ENCODE results near the gene MMP28. TPM values are rescaled to one million over a fixed set of nuclear protein-coding genes. Genes with fewer than 3 reads are reported as not detected.

The MMP28 gene
- total and polyA plus RNA-seq, 5 experiments from 2014 or later = 10.0 to 30.1 (median 15.0) TPM

DNA sequence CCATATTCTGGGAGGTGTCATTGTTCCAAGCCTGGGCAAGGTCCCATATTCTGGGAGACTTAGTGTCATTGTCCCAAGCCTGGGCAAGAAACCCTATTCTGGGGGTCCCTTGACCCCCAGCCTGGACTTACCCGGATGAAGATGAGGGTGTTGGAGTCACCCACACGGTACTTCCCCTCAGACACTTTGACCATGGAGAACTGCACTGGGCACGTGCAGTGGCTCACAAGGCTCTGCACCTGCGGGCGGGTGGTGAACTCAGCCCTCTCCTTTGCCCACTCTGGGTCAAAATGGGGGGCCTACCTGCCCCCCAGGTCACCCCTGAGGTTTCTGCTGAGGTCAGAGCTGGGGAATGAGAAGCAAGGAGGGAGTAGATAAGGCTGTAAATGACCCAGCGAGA is 46.5 kb downstream of the MMP28 start:
- DNase-seq (peak in 1 of 10 donors; percentile 6), ATAC-seq (no peak)
- Mint-ChIP-seq H3K27ac (no peak overlapping the region), H3K27me3 (peaks cover 25 to 50% (median 35%) of the 10 kb centered on the region in 5 donors), H3K4me3 (peak overlapping the region in 2 of 10 donors; percentile 4 to 8), H3K9me3 (peaks cover 0 to 2% (median 0%) of the 10 kb centered on the region in 9 donors), H3K4me1 (peaks cover 0 to 12% (median 7%) of the 10 kb centered on the region in 4 donors), H3K36me3 (no peaks in the 10 kb centered on the region)
- POLR2A ChIA-PET = interaction anchor here (1.4 kb wide), 1 partner anchor 17 kb away, joined by 5 read pairs; the partner anchor contains the start of gene RASL10B

DNA sequence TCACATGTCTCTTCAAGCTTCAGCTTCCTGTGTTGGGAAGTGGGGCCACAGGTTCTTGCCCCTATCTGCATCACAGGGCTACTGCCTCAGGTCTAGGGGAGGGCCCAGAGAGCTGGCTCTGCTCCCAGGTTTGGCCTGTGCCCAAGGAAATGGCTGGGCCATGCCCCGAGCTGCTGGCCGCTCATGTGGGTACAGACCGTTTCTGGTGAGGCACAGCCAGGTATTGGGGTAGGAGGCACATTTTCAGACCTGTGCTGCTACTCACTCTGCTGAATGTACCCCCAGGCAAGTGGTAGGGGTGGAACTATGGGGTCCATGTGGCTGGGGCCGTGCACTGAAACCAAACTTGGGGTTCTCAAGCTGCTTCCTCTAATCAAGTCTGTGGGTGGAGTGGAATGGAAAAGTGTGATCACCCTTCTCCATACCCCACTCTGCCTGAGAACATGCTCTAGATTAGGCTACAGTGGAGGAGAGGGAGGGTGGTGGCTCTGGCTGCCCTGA is 47.0 kb downstream of the MMP28 start:
- Mint-ChIP-seq H3K27ac (no peak overlapping the region), H3K9me3 (peaks cover 0 to 2% (median 0%) of the 10 kb centered on the region in 9 donors), H3K36me3 (no peaks in the 10 kb centered on the region), H3K4me1 (peaks cover 0 to 12% (median 7%) of the 10 kb centered on the region in 4 donors), H3K27me3 (peaks cover 25 to 55% (median 39%) of the 10 kb centered on the region in 5 donors), H3K4me3 (no peak overlapping the region)
- POLR2A ChIA-PET = interaction anchor here (1.4 kb wide), 1 partner anchor 16 kb away, joined by 5 read pairs; the partner anchor contains the start of gene RASL10B
- peak in 1 of 10 donors; percentile 61 for DNase-seq
- no peak for ATAC-seq

DNA sequence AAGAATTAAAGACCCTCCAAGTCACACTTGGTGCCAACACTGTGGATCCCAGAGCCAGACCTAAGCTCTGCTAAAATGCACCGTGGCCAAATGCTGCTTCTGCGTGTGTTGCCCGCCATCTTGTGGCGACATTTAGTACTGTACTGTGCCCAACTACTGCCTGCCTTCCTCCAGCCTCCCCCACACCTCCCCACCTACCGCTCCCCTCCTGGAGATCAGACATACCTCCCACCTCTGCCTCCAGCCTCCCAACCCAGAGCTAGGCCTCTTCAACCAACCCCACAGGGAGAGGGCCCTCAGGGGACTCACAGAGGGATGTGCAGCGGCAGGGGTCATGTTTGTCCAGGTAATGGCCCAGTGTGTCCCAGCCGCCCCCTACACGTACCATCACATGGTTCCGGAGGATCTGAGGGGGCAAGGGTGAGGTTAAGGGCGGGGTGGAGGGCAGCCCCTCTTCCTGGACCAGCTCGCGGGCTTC is 47.9 kb downstream of the MMP28 start:
- ATAC-seq = peak; percentile 96 to 99
- H3K9me3 Mint-ChIP-seq = peaks cover 0 to 2% (median 0%) of the 10 kb centered on the region in 9 donors
- peak; percentile 66 to 87 (median 77) for DNase-seq
- H3K4me1 Mint-ChIP-seq = peaks cover 0 to 12% (median 7%) of the 10 kb centered on the region in 4 donors
- H3K36me3 Mint-ChIP-seq = no peaks in the 10 kb centered on the region
- POLR2A ChIA-PET = interaction anchor here (0.6 to 1.6 kb wide), 5 partner anchors 15 to 581 kb away, joined by 3 to 5 read pairs (median 3); partner anchors contain the start of gene RASL10B
- peak overlapping the region in 1 of 10 donors; percentile 29 for H3K27ac Mint-ChIP-seq
- H3K27me3 Mint-ChIP-seq = peaks cover 25 to 60% (median 39%) of the 10 kb centered on the region in 5 donors
- H3K4me3 Mint-ChIP-seq = no peak overlapping the region

DNA sequence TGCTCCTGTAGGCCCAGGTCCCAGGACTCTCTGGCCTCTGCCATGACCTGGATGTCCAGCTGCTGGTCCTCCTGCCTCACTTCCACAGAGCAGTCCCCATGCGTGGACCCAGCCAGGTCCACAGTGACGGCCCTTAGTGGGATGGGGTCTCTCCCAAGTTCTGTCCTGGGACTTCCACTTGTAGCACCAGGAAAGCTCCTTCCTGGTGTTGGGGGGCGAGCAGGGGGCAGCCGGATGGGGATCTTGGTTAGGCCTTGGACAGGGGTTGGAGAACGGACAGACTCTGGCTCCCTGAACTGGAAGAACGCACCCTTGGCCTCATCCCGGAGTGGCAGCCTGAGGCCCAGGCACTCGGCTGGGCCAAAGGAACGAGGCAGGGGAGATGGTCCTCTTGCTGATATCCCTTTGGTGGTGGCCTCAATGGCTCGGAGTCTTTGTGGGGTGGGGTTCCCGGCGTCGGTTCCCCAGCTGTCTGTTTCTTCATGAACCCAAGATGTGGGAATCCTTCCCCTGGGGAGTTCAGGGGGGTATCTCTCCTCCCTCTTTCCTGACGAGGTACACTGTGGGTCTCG is 49.6 kb downstream of the MMP28 start:
- H3K9me3 Mint-ChIP-seq = no peaks in the 10 kb centered on the region
- H3K27me3 Mint-ChIP-seq = peaks cover 25 to 60% (median 47%) of the 10 kb centered on the region in 5 donors
- peak in 1 of 10 donors; percentile 57 for DNase-seq
- no peak overlapping the region for H3K4me3 Mint-ChIP-seq
- no peaks in the 10 kb centered on the region for H3K36me3 Mint-ChIP-seq
- no peak overlapping the region for H3K27ac Mint-ChIP-seq
- peaks cover 3 to 20% (median 14%) of the 10 kb centered on the region in 4 donors for H3K4me1 Mint-ChIP-seq
- ATAC-seq = no peak
- POLR2A ChIA-PET = no interaction called here

DNA sequence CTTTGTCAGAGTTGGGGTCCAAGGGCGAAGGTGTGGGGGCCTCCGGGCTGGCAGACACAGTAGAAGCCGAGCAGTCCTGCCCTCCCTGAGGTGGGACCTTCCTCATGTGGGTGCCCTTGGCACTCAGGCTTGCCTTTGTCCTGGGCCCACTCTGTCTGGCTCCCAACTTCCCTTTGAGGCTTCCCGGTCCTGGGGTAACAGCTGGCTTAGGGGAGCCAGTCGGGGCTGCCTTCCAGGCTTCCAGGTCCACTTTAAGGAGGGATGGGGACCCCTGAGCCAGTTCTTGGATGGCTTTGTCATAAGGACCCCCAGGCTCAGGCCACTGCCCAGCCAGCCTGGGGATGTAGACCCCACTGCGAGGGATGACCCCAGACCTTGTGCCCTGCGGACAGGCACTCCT is 50.2 kb downstream of the MMP28 start:
- ATAC-seq (no peak), DNase-seq (no peak)
- Mint-ChIP-seq H3K4me3 (no peak overlapping the region), H3K4me1 (peaks cover 3 to 19% (median 15%) of the 10 kb centered on the region in 4 donors), H3K36me3 (no peaks in the 10 kb centered on the region), H3K9me3 (no peaks in the 10 kb centered on the region), H3K27ac (no peak overlapping the region), H3K27me3 (peaks cover 24 to 57% (median 42%) of the 10 kb centered on the region in 5 donors)
- POLR2A ChIA-PET = no interaction called here

DNA sequence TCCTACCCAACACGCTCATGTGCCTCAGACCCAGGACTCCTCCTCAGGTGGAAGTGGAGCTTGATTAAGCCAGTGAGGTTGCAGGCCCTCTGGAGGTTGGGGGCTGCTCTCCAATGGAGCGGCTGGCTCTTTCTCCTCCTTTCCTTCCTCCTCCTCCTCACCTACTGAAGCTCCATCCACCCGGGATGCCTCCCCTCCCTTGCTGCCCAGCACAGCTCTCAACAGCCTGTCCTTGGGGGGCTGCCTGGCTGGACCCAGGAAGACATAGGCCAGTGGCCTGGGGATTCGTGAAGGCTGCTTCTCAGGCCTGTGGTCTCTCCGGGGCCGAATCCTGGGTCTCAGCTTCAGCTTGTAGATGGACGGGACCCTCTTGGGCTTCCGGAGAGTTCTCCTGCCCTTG is 50.6 kb downstream of the MMP28 start:
- Mint-ChIP-seq H3K4me1 (peaks cover 3 to 16% (median 13%) of the 10 kb centered on the region in 4 donors), H3K9me3 (no peaks in the 10 kb centered on the region), H3K36me3 (no peaks in the 10 kb centered on the region), H3K4me3 (no peak overlapping the region), H3K27ac (peak overlapping the region in 1 of 10 donors; percentile 7), H3K27me3 (peaks cover 22 to 58% (median 39%) of the 10 kb centered on the region in 5 donors)
- DNase-seq (no peak), ATAC-seq (no peak)
- POLR2A ChIA-PET = no interaction called here

DNA sequence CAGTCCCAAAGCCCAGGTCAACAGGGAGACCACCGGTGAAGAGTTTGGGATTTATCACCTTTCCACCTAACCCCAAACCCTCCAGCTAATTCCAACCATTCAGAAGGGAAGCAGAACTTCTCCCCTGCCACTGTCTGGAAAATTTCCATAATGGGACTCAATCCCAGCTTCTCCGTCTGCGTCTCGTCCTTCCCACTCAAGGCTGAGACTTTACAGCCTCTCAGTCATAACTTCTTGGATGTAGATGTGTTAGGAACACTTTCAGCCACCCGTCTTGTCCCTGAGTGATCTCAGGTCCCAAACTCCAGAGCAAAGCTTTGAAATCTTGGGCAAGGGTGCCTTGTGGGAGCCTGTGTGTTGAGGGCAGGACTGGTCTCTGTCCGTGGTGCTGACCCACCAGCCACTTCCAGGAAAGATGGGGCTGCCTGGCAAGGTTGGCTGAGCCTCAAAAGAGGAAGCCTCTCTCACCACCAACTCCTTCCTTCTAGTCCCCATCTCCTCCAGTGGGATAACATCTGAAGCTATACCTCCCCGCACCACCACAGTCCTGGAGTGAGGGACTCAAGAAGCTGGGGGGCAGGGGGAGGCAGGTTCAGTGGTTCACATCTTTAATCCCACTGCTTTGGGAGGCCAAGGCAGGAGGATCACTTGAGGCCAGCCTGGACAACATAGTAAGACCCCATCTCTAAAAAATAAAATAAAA is 51.7 kb downstream of the MMP28 start:
- Mint-ChIP-seq H3K36me3 (no peaks in the 10 kb centered on the region), H3K9me3 (no peaks in the 10 kb centered on the region), H3K27ac (peak overlapping the region in 1 of 10 donors; percentile 59), H3K4me3 (no peak overlapping the region), H3K4me1 (peaks cover 6 to 11% (median 9%) of the 10 kb centered on the region in 4 donors), H3K27me3 (peaks cover 15 to 51% (median 34%) of the 10 kb centered on the region in 5 donors)
- POLR2A ChIA-PET = no interaction called here
- DNase-seq = peak in 1 of 10 donors; percentile 56
- ATAC-seq = no peak

DNA sequence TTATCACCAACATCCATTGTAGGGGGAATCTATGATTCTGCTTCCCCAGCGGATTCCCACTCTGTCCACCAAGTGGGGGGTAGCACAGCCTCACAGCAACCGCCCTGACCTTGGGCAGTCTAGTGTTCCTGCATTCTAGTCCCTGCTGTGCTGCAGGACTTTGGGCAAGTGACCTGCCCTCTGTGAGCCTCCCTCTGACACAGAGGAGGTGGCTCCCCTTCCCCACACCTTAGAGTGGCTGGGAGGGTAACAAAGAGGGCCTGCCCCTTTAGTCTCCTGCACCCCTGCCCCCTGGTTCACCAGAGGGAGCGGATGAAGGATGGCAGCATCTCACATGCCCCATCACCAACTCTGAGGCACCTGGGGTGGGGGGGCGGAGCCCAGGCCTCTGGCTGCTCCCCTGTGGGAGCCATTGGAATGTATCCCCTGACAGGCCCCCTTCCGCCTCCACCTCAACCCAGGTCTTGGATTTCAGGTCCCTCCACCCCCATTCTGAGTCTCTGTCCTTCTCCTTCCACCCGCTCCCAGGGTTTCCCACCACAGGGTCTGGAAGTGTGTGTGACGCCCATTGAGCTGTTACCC is 52.5 kb downstream of the MMP28 start:
- H3K36me3 Mint-ChIP-seq = no peaks in the 10 kb centered on the region
- H3K4me1 Mint-ChIP-seq = peaks cover 6 to 11% (median 9%) of the 10 kb centered on the region in 4 donors
- DNase-seq = peak in 1 of 10 donors; percentile 8
- H3K27me3 Mint-ChIP-seq = peaks cover 11 to 46% (median 28%) of the 10 kb centered on the region in 5 donors
- POLR2A ChIA-PET = no interaction called here
- no peak overlapping the region for H3K27ac Mint-ChIP-seq
- H3K4me3 Mint-ChIP-seq = no peak overlapping the region
- no peak for ATAC-seq
- H3K9me3 Mint-ChIP-seq = no peaks in the 10 kb centered on the region

DNA sequence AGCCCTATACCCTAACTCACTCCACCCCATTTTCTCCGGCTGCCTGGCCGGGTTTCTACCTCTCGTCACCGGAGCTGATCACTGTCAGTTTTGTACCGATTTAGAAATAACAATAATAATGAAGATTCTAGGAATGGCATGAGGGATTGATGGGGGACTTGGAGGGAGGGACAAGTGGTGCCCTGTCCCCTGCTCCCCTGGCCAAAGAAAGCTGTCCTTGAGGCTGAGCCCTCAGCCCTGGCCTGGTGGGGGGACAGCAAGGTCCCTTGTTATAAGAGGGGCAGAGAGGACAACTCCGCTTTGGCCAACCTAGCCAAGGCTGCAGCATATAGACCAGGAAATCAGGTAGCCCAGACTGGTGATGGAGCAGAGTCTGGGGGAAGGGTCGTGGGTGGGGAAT is 52.9 kb downstream of the MMP28 start:
- ATAC-seq = no peak
- no peak for DNase-seq
- Mint-ChIP-seq H3K27ac (no peak overlapping the region), H3K9me3 (no peaks in the 10 kb centered on the region), H3K4me3 (peak overlapping the region in 2 of 10 donors; percentile 47 to 74), H3K36me3 (no peaks in the 10 kb centered on the region), H3K27me3 (peaks cover 10 to 43% (median 28%) of the 10 kb centered on the region in 5 donors), H3K4me1 (peaks cover 6 to 10% (median 9%) of the 10 kb centered on the region in 4 donors)
- POLR2A ChIA-PET = no interaction called here

DNA sequence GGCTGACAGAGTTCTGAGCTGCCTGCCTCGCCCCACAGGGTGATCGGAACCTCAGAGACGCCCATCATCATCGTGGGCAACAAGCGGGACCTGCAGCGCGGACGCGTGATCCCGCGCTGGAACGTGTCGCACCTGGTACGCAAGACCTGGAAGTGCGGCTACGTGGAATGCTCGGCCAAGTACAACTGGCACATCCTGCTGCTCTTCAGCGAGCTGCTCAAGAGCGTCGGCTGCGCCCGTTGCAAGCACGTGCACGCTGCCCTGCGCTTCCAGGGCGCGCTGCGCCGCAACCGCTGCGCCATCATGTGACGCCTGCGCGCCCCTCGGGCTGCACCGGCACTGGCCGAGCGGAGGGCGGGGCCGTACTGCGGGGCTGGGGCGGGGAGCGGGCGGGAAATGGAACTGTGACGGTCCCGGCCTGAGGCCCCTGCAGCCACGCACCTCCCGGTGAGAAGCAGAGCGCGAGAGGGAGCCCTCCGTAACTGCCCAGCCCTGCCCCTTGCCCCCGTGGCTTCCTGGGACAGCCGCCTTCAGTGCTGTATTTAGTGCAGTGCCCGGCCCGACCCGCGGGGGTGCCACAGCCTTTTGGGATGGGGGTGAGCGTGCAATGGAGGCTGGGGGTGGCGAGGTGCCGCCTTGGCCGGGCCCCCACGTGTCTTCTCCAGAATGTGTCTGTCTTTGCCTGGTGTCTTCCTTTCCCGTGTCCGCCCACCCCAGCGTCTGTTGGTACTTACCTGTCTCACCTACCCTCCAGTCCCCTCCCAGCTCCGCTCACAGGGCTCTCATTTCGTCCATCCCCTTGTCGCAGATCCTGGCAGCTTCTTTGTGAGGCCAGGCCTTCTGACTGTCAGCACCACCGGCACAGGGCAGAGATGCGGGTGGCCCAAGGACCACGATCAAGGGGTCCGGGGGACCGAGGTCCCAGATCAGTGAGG is 54.2 kb downstream of the MMP28 start:
- no peaks in the 10 kb centered on the region for H3K36me3 Mint-ChIP-seq
- H3K9me3 Mint-ChIP-seq = no peaks in the 10 kb centered on the region
- ATAC-seq (peak; percentile 73 to 82), DNase-seq (peak in 3 of 10 donors; percentile 22 to 59 (median 29))
- H3K27me3 Mint-ChIP-seq = peaks cover 8 to 41% (median 26%) of the 10 kb centered on the region in 5 donors
- peak overlapping the region in 1 of 10 donors; percentile 18 for H3K27ac Mint-ChIP-seq
- H3K4me3 Mint-ChIP-seq = peak overlapping the region; percentile 22 to 82 (median 69)
- H3K4me1 Mint-ChIP-seq = peaks cover 6 to 10% (median 8%) of the 10 kb centered on the region in 4 donors
- POLR2A ChIA-PET = no interaction called here

DNA sequence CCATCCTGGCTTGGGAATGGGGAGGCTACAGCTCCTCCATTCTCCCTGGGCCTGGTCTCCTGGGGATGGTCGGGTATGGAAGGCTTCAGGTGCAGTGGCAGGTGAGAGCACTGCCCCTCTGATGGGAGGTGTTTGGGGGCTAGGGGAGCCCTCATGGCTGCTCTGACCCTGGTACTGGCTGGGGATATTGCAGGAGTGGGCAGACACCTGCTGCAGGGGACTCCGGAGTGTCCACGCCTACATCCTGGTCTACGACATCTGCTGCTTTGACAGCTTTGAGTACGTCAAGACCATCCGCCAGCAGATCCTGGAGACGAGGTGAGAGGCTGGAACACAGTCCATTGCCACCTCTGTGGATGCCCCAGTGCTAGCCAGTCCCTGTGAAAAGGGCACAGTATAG is 55.2 kb downstream of the MMP28 start:
- ATAC-seq = no peak
- Mint-ChIP-seq H3K27ac (no peak overlapping the region), H3K4me1 (peaks cover 6 to 10% (median 8%) of the 10 kb centered on the region in 4 donors), H3K9me3 (no peaks in the 10 kb centered on the region), H3K27me3 (peaks cover 8 to 41% (median 26%) of the 10 kb centered on the region in 5 donors), H3K4me3 (peak overlapping the region in 2 of 10 donors; percentile 64 to 74), H3K36me3 (no peaks in the 10 kb centered on the region)
- POLR2A ChIA-PET = no interaction called here
- DNase-seq = no peak

Measured in naive thymus-derived CD8-positive, alpha-beta T cell (primary cell).